Ovary (tissue), 9 donors: ENCODE data around the gene BAK1. TPM values are rescaled to one million over a fixed set of nuclear protein-coding genes. Genes with fewer than 3 reads are reported as not detected.
"Not testable (repeated sequence)": the region's sequence is repeated elsewhere in the genome, so short reads cannot be mapped to it uniquely, and the experiment has no call there.

Source experiments
- DNase-seq, 5 donors: peaks; one replicate each; pipeline ENCODE4 v3.0.0-alpha.2; 2019 to 2020
- H3K27ac ChIP-seq, 2 donors: fragments of 200-600 bp; one replicate each; pipeline versions ENCODE4 v1.5.1 to v1.8.0; 2019 to 2022
- H3K27me3 ChIP-seq: fragments of 200-600 bp; one replicate; pipeline ENCODE4 v1.8.0; 2022
- H3K36me3 ChIP-seq: fragments of 200-600 bp; sonication (generic); one replicate; pipeline ENCODE4 v1.5.1; 2019
- H3K4me1 ChIP-seq: one replicate; pipeline ENCODE4 v1.8.1; 2013; ENCODE audit warnings: mild to moderate bottlenecking, moderate library complexity; ENCODE audit not compliant: insufficient read depth
- H3K4me3 ChIP-seq: fragments of 200-600 bp; sonication (generic); one replicate; pipeline ENCODE4 v1.5.1; 2017
- H3K9me3 ChIP-seq, 2 donors: fragments of 200-600 bp in 1 of 2; sonication (generic) in 1 of 2; one replicate each; pipeline versions ENCODE4 v1.5.1 to v1.8.1; 2013 to 2019; ENCODE audit warnings: mild to moderate bottlenecking in 1 of 2, moderate library complexity in 1 of 2
- CTCF ChIP-seq, 3 donors: fragments of 450-650 bp in 2 of 3; fragments of 200-600 bp in 1 of 3; IDR thresholded peaks; one replicate each; pipeline versions ENCODE4 v1.5.1 to v1.8.0; 2016 to 2022; ENCODE audit warnings: antibody characterized with exemption in 3 of 3, mild to moderate bottlenecking in 1 of 3
- EP300 ChIP-seq: sonication (generic); formaldehyde crosslinking; IDR thresholded peaks from one replicate; pipeline ENCODE4 v1.6.1; 2017; ENCODE audit warnings: antibody characterized with exemption
- POLR2A ChIP-seq: fragments of 450-650 bp; IDR thresholded peaks from one replicate; pipeline ENCODE4 v1.6.1; 2017; ENCODE audit warnings: antibody characterized with exemption, mild to moderate bottlenecking, moderate library complexity
- WGBS, 3 donors: extraction: QIAGEN DNeasy Blood & Tissue Kit in 1 of 3; methylation state at CpG; one replicate each; pipeline versions ENCODE4 v1.1.5 to v1.1.7; 2013 to 2017; 5-methylcytosine and 5-hydroxymethylcytosine counted together
- intact Hi-C, 4 donors: fragments of 100-400 bp; cut with DNase I; formaldehyde crosslinking; loops; one replicate each; pipeline versions ENCODE4 v1.11.0 to v1.15.1; 2022 to 2023
- polyA plus RNA-seq, 2 donors: library from polyadenylated mRNA; stranded (reverse); fragments of 200-250 nt in 1 of 2; fragments of 350-450 nt in 1 of 2; fragmentation: Illumina TruSeq in 1 of 2; extraction: RNeasy Lipid Tissue Mini Kit (QIAGEN cat#74804) in 1 of 2; gene quantifications; one replicate each; pipeline ENCODE4 v1.2.3, GENCODE V29; 2013 to 2014
- total RNA-seq, 7 donors: library from RNA; depleted of rRNA in 2 of 7; stranded (reverse); fragments of >200 nt in 2 of 7; fragmentation: NEBNext Ultra II Directional in 3 of 7; extraction: Animal tissue kit (Norgen Biotek cat#: 25700) in 3 of 7; gene quantifications; one replicate each; pipeline versions ENCODE4 v1.1.0 to v1.2.4, GENCODE V29; 2016 to 2023
- donor health status: DM: no; HTN: no; CAD: no; lungs with moderate emphysema.
- donor health status: DM: no; HTN: no; CAD: no.
- donor health status: Bipolar disorder and iron deficiency.
- donor health status: DM: yes; HTN: yes; CAD: no.
- donor health status: DM: no; HTN: no; CAD: no.
- donor health status: DM: yes; HTN: yes; CAD: no.

The BAK1 gene
- total and polyA plus RNA-seq, 9 donors, result 3.9 to 16.9 (median 10.4) TPM

- DNase-seq, result no peak
- no peak overlapping the region for H3K4me3 ChIP-seq
- 88 to 97% (median 92%) methylated on average over 6 of the region's 6 CpGs for WGBS, 3 donors
- intact Hi-C loops, result no loop called here
- no peak for TF ChIP-seq POLR2A
- H3K4me1 ChIP-seq, result peaks cover 2% of the 10 kb centered on the region
- H3K36me3 ChIP-seq, result no peaks in the 10 kb centered on the region
- H3K27ac ChIP-seq, result no peak overlapping the region
- no peaks in the 10 kb centered on the region for H3K27me3 ChIP-seq
- H3K9me3 ChIP-seq, result no peaks in the 10 kb centered on the region
Measured at GRCh38 chr6:33600761-33601160, 20.7 kb upstream of the BAK1 start.

- intact Hi-C loops, result no loop called here
- peaks cover 2% of the 10 kb centered on the region for H3K4me1 ChIP-seq
- no peak overlapping the region for H3K4me3 ChIP-seq
- H3K27ac ChIP-seq, result no peak overlapping the region
- TF ChIP-seq EP300 (no peak), CTCF (IDR thresholded peaks at IDR 0.05) (no peak), POLR2A (no peak)
- H3K36me3 ChIP-seq, result no peaks in the 10 kb centered on the region
- no peak for DNase-seq
- 73 to 84% (median 80%) methylated on average over 9 of the region's 9 CpGs for WGBS, 3 donors
- no peaks in the 10 kb centered on the region for H3K9me3 ChIP-seq
- H3K27me3 ChIP-seq, result no peaks in the 10 kb centered on the region
Measured at GRCh38 chr6:33599413-33599938, 19.4 kb upstream of the BAK1 start.

- H3K27me3 ChIP-seq, result no peaks in the 10 kb centered on the region
- TF ChIP-seq POLR2A (no peak), CTCF (IDR thresholded peaks at IDR 0.05) (no peak), EP300 (no peak)
- intact Hi-C loops, result no loop called here
- peak in 1 of 5 donors; percentile 69 for DNase-seq
- no peak overlapping the region for H3K27ac ChIP-seq
- H3K9me3 ChIP-seq, result no peaks in the 10 kb centered on the region
- 48 to 72% (median 52%) methylated on average over 4 of the region's 4 CpGs for WGBS, 3 donors
- H3K4me1 ChIP-seq, result peaks cover 8% of the 10 kb centered on the region
- H3K36me3 ChIP-seq, result no peaks in the 10 kb centered on the region
- H3K4me3 ChIP-seq, result no peak overlapping the region
Measured at GRCh38 chr6:33597551-33598322, 17.7 kb upstream of the BAK1 start.

GRCh38 chr6:33596894-33597293 lies 16.8 kb upstream of the BAK1 start:
- H3K9me3 ChIP-seq, H3K4me1 ChIP-seq, DNase-seq, H3K27ac ChIP-seq, intact Hi-C loops, H3K27me3 ChIP-seq, H3K4me3 ChIP-seq, H3K36me3 ChIP-seq: not testable (repeated sequence)
- 82 to 97% (median 96%) methylated on average over 5 of the region's 5 CpGs for WGBS, 3 donors

- Histone ChIP-seq H3K36me3 (no peaks in the 10 kb centered on the region), H3K4me3 (no peak overlapping the region), H3K9me3 (no peaks in the 10 kb centered on the region), H3K27me3 (no peaks in the 10 kb centered on the region), H3K27ac (no peak overlapping the region), H3K4me1 (peaks cover 16% of the 10 kb centered on the region)
- 92 to 95% (median 92%) methylated on average over 18 of the region's 18 CpGs for WGBS, 3 donors
- DNase-seq, result no peak
- intact Hi-C loops, result no loop called here
- TF ChIP-seq POLR2A, result no peak
Measured at GRCh38 chr6:33595001-33595846, 15.1 kb upstream of the BAK1 start.

- no peak overlapping the region for H3K4me3 ChIP-seq
- H3K4me1 ChIP-seq, result peaks cover 26% of the 10 kb centered on the region
- no peaks in the 10 kb centered on the region for H3K9me3 ChIP-seq
- no peak for TF ChIP-seq POLR2A
- TF ChIP-seq EP300, result no peak
- no peak for TF ChIP-seq CTCF (IDR thresholded peaks at IDR 0.05)
- intact Hi-C loops, result no loop called here
- H3K36me3 ChIP-seq, result no peaks in the 10 kb centered on the region
- no peak for DNase-seq
- no peaks in the 10 kb centered on the region for H3K27me3 ChIP-seq
- 19 to 29% (median 20%) methylated on average over 4 of the region's 4 CpGs for WGBS, 3 donors
- H3K27ac ChIP-seq, result no peak overlapping the region
Measured at GRCh38 chr6:33593414-33593727, 13.3 kb upstream of the BAK1 start.
